Right lobe of liver (tissue), 6 donors: Measurements from ENCODE around the gene RBFOX2. TPM values are rescaled to one million over a fixed set of nuclear protein-coding genes. Genes with fewer than 3 reads are reported as not detected.
A peak's percentile ranks its signal among the peaks of the same experiment; 100 is the strongest.

ENCODE experiments used
- ATAC-seq, 4 donors: fragments of 200-7000 bp; cut with Tn5 transposase; one replicate each; pipeline ENCODE4 v1.9.1; 2020; ENCODE audit warnings: mild to moderate bottlenecking in 4 of 4, moderate library complexity in 4 of 4
- DNase-seq, 3 donors: peaks; one replicate each; pipeline ENCODE4 v3.0.0-alpha.2; 2020
- H3K27ac ChIP-seq, 3 donors: fragments of 200-600 bp; one replicate each; pipeline ENCODE4 v1.8.0; 2022
- H3K27me3 ChIP-seq, 2 donors: fragments of 200-600 bp; one replicate each; pipeline ENCODE4 v1.8.0; 2022
- H3K36me3 ChIP-seq, 4 donors: fragments of 200-600 bp; sonication (generic) in 1 of 4; one replicate each; pipeline versions ENCODE4 v1.5.1 to v1.8.0; 2017 to 2022; ENCODE audit warnings: control low read depth in 1 of 4
- H3K4me1 ChIP-seq, 4 donors: fragments of 200-600 bp; sonication (generic) in 1 of 4; one replicate each; pipeline versions ENCODE4 v1.5.1 to v1.8.0; 2017 to 2022; ENCODE audit warnings: control low read depth in 1 of 4
- H3K4me3 ChIP-seq, 3 donors: fragments of 200-600 bp; one replicate each; pipeline ENCODE4 v1.8.0; 2022
- H3K9me3 ChIP-seq, 4 donors: fragments of 200-600 bp; sonication (generic) in 1 of 4; one replicate each; pipeline versions ENCODE4 v1.5.1 to v1.8.0; 2017 to 2022; ENCODE audit warnings: control low read depth in 1 of 4
- POLR2A ChIP-seq: fragments of 450-650 bp; IDR thresholded peaks from one replicate; pipeline ENCODE4 v1.6.1; 2017; ENCODE audit warnings: antibody characterized with exemption, mild to moderate bottlenecking
- WGBS: methylation state at CpG from one replicate; pipeline ENCODE4 v1.1.6; 2018; ENCODE audit warnings: low coverage, low lambda C conversion rate; ENCODE audit not compliant: insufficient coverage; ENCODE audit errors: missing lambda C conversion rate; 5-methylcytosine and 5-hydroxymethylcytosine counted together
- intact Hi-C, 2 donors: fragments of 100-400 bp; cut with DNase I; formaldehyde crosslinking; loops; one replicate each; pipeline versions ENCODE4 v1.11.2 to v1.14.1; 2022
- total RNA-seq, 6 experiments: library from RNA; depleted of rRNA in 2 of 6; stranded (reverse); fragments of >200 nt in 2 of 6; fragmentation: NEBNext Ultra II Directional in 3 of 6; extraction: Animal tissue kit (Norgen Biotek cat#: 25700) in 3 of 6; gene quantifications; one replicate each; pipeline versions ENCODE4 v1.1.0 to v1.2.4, GENCODE V29; 2016 to 2023
- TF ChIP-seq, protein P1 (sequence below), 4 donors: fragments of 200-600 bp in 3 of 4; fragments of 450-650 bp in 1 of 4; IDR thresholded peaks; one replicate each; pipeline versions ENCODE4 v1.5.1 to v1.8.0; 2016 to 2022; ENCODE audit warnings: antibody characterized with exemption in 4 of 4, mild to moderate bottlenecking in 2 of 4
- donor health status: DM: no; HTN: yes; CAD: no.
- donor health status: DM: no; HTN: no; CAD: no.
- donor health status: DM: no; HTN: no; CAD: no.
- donor health status: DM: no; HTN: yes; CAD: no.
- donor health status: DM: no; HTN: yes; CAD: no.

RBFOX2 gene
- total RNA-seq, 6 experiments from 2014 or later = 23.9 to 36.5 (median 29.5) TPM

DNA sequence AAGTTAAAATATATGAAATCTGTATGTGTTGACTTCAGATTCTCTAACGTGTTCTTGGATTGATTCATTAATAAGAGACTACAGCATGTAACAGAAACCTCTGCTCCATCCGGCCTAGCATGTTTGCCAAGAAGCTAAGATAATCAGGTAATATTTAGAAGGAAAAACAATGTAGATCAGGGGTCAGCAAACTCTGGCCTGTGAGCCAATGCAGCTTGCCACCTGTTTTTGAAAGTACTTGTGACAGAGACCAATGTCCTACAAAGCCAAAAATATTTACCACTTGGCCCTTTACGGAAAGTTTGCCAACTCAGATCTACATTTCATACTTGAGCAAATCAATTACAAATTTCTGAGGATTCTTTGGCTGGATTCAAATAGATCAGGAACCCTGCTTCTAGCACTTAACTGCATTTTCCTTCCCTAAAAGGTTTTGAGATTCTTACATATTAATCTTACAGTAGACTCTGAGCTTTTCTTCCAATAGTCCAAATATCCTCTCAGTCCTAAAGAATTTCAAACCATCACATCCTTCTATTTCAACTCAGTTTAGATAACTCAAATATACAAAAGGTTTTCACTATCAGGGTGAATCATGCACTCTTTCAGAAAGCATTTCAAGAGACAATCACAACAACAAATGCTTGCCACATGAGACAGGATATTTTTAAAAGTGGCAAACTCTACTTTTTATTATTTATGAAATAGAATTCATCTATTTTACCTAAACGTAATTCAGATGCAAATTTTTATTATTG, 281.5 kb downstream of the RBFOX2 start:
- WGBS = 28% methylated on average over 4 of the region's 4 CpGs
- peak; percentile 70 to 87 (median 73) for ATAC-seq

GRCh38 chr22:35746248-35746647, 282.4 kb downstream of the RBFOX2 start:
- DNase-seq (no peak), ATAC-seq (peak in 1 of 4 donors; percentile 8)
- 83% methylated on average over 4 of the region's 9 CpGs for WGBS
- intact Hi-C loops = no loop called here
- no peak overlapping the region for H3K27ac ChIP-seq
- H3K4me3 ChIP-seq = no peak overlapping the region
- H3K27me3 ChIP-seq = no peaks in the 10 kb centered on the region
- H3K36me3 ChIP-seq = peaks cover 0 to 12% (median 1%) of the 10 kb centered on the region in 4 donors
- H3K4me1 ChIP-seq = peaks cover 0 to 19% (median 5%) of the 10 kb centered on the region in 4 donors
- H3K9me3 ChIP-seq = no peaks in the 10 kb centered on the region
- TF ChIP-seq, protein P1, sequence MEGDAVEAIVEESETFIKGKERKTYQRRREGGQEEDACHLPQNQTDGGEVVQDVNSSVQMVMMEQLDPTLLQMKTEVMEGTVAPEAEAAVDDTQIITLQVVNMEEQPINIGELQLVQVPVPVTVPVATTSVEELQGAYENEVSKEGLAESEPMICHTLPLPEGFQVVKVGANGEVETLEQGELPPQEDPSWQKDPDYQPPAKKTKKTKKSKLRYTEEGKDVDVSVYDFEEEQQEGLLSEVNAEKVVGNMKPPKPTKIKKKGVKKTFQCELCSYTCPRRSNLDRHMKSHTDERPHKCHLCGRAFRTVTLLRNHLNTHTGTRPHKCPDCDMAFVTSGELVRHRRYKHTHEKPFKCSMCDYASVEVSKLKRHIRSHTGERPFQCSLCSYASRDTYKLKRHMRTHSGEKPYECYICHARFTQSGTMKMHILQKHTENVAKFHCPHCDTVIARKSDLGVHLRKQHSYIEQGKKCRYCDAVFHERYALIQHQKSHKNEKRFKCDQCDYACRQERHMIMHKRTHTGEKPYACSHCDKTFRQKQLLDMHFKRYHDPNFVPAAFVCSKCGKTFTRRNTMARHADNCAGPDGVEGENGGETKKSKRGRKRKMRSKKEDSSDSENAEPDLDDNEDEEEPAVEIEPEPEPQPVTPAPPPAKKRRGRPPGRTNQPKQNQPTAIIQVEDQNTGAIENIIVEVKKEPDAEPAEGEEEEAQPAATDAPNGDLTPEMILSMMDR (IDR thresholded peaks at IDR 0.05) = no peak
- TF ChIP-seq POLR2A = no peak

More for the DNA sequence above, 281.5 kb downstream of the RBFOX2 start:
- Histone ChIP-seq H3K27me3 (no peaks in the 10 kb centered on the region), H3K27ac (peak overlapping the region in 1 of 3 donors; percentile 11), H3K4me1 (peaks cover 0 to 19% (median 5%) of the 10 kb centered on the region in 4 donors), H3K36me3 (peaks cover 0 to 12% (median 1%) of the 10 kb centered on the region in 4 donors), H3K4me3 (no peak overlapping the region), H3K9me3 (no peaks in the 10 kb centered on the region)
- TF ChIP-seq POLR2A = no peak
- TF ChIP-seq, protein P1 (IDR thresholded peaks at IDR 0.05) = no peak
- intact Hi-C loops = no loop called here
- DNase-seq = no peak

DNA sequence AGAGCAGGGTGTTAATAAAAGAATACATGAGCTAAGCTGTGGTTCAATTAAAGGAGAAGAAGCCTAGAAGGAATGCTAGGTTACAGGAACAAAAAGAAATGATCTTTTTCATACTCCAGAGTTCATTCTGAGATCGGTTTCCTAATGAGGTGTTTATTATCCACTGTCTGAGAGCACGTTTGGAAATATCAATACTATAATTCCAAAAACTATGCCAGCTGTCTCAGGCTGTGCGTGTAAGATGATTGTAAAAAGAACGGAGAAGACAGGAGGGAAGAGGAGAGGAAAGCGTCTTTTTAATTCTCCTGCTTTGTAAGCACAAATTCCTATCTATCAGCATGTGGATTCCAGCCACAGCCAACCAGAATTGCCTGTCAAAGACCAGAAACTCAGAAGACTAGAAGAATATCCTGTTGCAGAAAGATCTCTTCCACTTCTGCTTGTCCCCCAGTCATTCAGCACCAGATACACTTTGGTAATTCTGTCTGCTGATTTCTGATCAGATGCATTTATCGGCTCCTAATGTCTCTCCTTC, 285.2 kb downstream of the RBFOX2 start:
- TF ChIP-seq, protein P1 (IDR thresholded peaks at IDR 0.05) = no peak
- TF ChIP-seq POLR2A = no peak
- ATAC-seq (no peak), DNase-seq (no peak)
- no peak overlapping the region for H3K4me3 ChIP-seq
- peaks cover 0 to 12% (median 1%) of the 10 kb centered on the region in 4 donors for H3K36me3 ChIP-seq
- H3K4me1 ChIP-seq = peaks cover 0 to 26% (median 5%) of the 10 kb centered on the region in 4 donors
- no peaks in the 10 kb centered on the region for H3K9me3 ChIP-seq
- no peaks in the 10 kb centered on the region for H3K27me3 ChIP-seq
- intact Hi-C loops = no loop called here
- no peak overlapping the region for H3K27ac ChIP-seq
- WGBS = 63% methylated on average over 4 of the region's 6 CpGs

DNA sequence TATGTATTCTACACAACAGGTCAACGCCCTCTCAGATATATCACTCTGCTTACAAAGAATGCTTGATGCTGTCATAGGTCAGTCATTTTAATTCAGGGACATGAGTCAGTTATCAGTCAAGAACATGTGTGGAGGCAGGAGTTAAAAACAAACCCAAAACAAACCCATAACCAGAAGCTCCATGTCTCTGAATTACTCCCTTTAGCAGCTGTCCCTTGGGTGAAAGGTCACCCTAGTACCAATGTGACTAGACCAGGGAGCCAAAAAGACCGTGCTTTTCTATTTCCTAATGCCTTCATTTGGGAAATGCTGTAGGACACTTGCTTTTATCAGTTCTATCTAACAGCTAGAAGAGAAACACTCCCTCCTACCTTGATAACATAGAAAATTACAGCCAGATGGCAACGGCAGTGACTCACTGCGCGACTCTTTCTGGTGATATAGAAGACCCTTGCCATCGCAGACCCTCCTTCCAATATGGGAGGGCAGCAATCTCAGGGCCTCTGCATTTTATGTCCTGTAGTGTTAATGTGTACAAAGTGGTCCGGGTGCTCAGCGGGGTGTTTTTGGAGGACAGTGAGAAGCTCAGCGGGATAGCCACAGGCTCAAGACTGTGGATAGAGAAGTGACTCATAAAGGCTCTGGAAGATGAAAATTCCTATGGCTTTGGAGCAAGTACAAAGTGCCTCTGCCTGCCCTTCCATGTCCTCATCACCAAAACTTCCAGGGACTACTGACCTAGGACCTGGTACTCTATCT, 286.1 kb downstream of the RBFOX2 start:
- Histone ChIP-seq H3K27me3 (no peaks in the 10 kb centered on the region), H3K36me3 (peaks cover 0 to 12% (median 1%) of the 10 kb centered on the region in 4 donors), H3K9me3 (no peaks in the 10 kb centered on the region), H3K4me1 (peaks cover 0 to 25% (median 5%) of the 10 kb centered on the region in 4 donors), H3K4me3 (no peak overlapping the region), H3K27ac (no peak overlapping the region)
- intact Hi-C loops = no loop called here
- ATAC-seq = peak in 3 of 4 donors; percentile 19 to 56 (median 43)
- TF ChIP-seq POLR2A = no peak
- TF ChIP-seq, protein P1 (IDR thresholded peaks at IDR 0.05) = no peak
- 78% methylated on average over 9 of the region's 9 CpGs for WGBS
- DNase-seq = no peak
